HG03442 (cell line): ENCODE results near the gene CD40.
A peak's percentile ranks its signal among the peaks of the same experiment; 100 is the strongest.
"Not testable (repeated sequence)": the region's sequence is repeated elsewhere in the genome, so short reads cannot be mapped to it uniquely, and the experiment has no call there.

Experiments
- ATAC-seq: cut with Tn5 transposase; IDR thresholded peaks from one replicate; pipeline ENCODE4 v1.9.1; 2021; ENCODE audit warnings: mild to moderate bottlenecking, moderate library complexity; ENCODE audit not compliant: unreplicated experiment

Gene CD40

DNA sequence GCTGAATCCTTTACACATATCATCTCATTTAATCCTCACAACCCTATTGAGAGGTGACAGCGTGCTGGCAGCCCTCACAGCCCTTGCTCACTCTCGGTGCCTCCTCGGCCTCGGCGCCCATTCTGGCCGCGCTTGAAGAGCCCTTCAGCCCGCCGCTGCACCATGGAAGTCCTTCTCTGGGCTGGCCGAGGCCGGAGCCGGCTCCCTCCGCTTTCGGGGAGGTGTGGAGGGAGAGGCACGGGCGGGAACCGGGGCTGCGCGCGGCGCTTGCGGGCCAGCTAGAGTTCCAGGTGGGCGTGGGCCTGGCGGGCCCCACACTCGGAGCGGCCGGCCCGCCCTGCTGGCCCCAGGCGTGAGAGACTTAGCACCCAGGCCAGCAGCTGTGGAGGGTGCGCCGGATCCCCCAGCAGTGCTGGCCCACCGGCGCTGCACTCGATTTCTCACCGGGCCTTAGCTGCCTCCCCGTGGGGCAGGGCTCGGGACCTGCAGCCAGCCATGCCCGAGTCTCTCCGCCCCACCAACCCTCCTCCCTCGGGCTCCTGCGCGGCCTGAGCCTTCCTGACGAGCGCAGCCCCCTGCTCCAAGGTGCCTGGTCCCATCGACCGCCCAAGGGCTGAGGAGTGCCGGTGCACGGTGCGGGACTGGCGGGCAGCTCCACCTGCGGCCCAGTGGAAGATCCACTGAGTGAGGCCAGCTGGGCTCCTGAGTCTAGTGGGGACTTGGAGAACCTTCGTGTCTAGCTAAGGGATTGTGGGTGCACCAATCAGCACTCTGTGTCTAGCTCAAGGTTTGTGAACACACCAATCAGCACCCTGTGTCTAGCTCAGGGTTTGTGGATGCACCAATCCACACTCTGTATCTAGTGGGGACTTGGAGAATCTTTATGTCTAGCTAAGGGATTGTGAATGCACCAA is 26.2 kb upstream of the CD40 start:
- not testable (repeated sequence) for ATAC-seq

DNA sequence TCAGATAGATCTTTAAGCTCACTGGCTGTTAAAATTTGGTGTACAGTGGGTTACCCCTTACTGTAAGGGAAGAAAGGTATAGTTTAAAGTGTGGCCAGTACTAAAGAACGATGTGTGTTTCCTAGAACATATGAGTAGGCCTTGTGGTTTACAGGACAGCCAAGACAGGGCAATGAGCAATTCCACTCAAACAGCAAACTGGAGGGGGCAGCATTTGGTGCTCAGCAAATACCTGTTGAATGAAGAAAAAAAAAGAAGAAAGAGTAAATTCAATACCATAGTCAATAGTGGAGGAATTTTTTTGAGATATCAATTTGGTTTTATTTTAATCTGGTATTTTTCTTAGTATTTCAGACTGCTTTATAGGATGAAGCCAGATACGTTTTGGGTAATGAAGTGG is 24.6 kb upstream of the CD40 start:
- no peak for ATAC-seq

DNA sequence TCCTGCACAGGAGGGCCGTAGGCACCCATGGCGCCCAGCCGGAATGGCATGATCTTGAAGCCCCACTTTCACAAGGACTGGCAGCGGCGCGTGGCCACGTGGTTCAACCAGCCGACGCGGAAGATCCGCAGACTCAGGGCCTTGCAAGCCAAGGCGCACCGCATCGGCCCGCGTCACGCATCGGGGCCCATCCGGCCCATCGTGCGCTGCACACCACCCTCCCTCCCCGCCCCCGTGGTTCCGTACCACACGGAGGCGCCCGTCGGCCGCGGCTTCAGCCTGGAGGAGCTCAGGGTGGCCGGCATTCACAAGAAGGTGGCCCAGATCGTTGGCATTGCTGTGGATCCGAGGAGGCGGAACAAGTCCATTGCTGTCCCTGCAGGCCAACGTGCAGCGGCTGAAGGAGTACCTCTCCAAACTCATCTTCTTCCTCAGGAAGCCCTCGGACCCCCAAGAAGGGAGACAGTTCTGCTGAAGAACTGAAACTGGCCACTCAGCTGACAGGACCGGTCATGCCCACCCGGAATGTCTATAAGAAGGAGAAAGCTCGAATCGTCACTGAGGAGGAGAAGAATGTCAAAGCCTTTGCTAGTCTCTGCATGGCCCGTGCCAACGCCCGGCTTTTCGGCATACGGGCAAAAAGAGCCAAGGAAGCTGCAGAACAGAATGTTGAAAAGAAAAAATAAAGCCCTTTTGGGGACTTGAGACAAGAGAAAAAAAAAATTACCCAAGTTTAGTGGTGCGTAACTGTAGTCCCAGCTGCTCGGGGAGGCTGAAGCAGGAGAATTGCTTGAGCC is 18.4 kb upstream of the CD40 start:
- no peak for ATAC-seq

DNA sequence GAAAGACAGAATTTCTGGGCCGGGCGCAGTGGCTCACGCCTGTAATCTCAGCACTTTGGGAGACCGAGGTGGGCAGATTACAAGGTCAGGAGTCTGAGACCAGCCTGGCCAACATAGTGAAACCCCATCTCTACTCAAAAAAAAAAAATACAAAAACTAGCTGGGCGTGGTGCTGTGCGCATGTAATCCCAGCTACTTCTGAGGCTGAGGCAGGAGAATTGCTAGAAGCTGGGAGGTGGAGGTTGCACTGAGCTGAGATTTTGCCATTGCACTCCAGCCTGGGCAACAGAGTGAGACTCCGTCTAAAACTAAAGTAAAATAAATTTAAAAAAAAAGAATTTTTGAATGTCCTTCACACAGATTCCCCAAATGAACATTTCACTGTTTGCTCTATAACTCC is 17.7 kb upstream of the CD40 start:
- ATAC-seq: not testable (repeated sequence)

DNA sequence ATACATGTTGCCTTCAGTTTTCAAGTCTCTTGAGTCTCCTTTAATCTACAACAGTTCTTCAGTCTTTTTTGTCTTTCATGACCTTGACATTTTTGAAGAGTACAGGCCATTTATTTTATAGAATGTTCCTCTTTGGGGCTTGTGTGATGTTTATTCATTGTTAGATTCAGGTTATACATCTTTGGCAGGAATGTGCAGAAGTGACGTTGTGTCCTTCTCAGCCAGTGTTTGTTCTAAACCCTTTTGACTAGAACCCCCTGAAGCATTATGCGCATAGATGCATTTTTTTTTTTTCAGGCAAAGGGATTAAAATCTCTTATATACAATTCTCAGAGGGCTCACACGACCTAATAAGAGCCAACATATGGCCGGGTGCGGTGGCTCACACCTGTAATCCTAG is 17.1 kb upstream of the CD40 start:
- no peak for ATAC-seq

DNA sequence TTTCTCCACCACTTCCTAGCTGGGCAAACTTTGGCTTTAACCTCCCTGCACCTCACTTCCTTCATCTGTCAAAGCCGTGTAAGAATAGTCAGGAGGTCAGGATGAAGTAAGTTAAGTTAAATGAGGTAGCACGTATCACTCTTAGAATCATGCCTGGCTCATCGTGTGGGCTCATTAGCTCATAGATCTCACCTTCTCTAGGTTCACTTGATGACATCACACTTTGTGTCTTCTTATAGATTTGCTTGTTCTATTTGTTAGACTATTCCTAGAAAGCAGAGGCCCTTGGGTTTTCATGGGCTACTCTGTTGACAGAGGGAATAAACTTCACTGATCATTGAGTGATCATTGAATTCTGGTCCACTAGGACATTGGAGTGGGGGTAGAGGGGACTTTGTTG is 16.2 kb upstream of the CD40 start:
- no peak for ATAC-seq

DNA sequence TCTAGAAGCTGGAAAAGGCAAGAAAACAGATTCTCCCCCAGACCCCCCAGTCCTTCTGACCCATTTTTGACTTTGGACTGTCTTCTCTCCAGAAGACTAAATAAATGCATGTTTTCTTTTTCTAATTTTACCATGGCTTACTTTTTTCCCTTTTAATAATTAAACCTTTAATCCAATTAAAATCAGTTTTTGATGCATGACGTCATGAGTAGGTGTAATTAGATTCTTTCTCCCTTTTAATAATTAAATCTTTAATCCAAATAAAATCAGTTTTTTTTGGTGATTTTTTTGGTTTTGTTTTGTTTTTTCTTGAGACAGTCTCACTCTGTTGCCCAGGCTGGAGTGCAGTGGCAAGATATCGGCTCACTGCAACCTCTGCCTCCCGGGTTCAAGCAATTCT is 15.2 kb upstream of the CD40 start:
- ATAC-seq: no peak

DNA sequence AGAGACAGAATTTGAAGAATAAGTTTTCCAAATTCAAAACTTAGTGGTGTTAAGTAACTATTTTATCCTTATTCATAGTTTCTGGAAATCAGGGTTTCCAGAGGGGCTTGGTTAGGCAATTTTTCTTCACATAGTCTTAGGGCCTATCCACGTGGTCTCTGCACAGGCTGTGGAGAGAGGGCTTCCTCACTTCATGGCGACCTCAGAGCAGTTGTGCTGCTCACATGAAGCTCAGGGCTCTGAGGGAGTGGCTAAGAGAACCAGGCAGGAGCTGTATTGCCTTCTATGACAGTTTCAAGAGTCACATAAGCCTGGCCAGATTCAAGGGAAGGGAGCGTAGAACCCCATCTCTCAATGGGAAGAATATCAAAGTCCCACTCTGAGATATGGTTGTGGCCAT is 13.9 kb upstream of the CD40 start:
- ATAC-seq: no peak

DNA sequence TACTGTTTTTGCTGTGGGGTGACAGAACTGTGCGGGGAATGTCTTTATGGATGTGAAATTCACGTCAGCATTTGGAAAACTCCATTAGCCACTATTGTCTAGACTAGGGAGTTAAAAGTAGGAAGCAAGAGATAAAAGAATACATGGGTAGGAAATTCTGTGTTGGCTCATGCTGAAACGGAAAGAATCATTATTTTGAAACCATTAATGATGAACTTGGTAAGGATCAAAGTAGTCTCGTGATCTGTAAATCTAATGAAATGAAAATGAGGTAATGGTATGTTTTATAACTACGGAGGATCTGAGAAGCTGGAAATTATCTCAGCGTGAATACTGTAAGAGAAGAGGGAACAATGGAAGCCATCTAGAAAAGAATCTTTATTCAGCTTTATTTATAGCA is 11.1 kb upstream of the CD40 start:
- no peak for ATAC-seq

DNA sequence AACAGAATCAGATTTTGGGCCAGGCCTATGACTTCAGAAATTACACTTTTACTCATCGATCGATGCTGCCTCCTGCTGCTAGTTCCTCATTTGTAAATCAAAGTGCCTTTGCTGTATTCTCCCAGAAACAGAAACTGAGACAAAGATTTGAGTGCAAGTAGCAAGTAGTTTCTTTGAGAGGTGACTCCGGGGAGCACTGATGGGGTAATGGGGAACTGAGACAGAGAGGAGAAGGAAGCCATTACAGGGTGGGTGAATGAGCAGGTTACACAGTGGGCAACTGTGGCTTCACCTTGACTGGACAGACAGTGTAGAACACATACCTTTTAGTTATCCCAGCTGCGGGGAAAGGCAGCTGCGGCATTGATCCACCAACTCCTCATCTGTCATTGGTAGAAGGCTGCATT is 9.7 kb upstream of the CD40 start:
- peak; percentile 76 for ATAC-seq

DNA sequence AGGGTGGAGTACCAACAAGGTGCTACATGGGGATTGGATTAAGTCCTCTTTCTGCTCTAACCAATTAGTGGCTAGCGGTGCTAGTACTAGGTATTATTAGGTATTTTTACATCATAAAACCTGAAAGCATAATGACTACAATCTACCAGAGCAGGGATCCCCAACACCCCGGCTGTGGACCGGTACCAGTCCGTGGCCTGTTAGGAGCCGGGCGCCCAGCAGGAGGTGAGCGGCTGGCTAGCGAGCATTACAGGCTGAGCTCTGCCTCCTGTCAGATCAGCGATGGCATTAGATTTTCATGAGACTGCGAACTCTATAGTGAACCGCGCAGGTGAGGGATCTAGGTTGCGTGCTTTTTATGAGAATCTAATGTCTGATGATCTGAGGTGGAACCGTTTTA is 9.1 kb upstream of the CD40 start:
- ATAC-seq: no peak

DNA sequence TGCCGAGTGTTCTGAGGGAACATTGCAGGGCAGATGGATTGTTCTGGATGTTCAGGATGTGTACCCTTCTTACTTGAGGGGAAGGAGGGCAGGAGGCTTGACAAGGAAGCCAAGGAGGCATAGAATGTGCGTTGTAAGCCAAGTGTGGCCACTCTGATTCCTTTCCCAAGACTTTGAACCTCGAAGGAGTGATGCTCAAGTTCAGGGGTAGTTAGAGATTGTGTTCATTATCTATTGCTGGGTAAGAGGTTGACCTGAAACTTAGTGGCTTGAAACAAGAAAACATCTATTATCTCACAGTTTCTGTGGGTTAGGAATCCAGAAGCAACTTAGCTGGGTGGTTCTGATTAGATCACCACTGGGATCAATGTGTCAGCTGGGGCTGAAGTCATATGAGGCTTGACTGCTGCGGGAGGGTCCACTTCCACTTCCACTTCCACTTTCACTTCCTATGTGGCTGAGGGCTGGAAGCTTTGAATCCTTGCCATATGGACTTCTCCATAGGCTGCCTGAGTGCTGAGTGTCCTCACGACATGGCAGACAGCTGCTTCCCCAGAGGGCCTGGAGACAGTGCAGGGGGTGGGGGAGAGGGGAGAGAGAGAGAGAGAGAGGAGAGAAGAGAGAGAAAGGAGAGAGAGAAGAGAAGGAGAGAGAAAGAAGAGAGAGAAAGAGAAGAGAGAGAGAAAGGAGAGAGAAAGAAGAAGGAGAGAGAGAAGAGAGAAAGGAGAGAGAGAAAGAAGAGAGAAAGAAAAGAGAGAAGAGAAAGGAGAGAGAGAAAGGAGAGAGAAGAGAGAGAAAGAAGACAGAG is 6.9 kb upstream of the CD40 start:
- ATAC-seq: peak; percentile 44

DNA sequence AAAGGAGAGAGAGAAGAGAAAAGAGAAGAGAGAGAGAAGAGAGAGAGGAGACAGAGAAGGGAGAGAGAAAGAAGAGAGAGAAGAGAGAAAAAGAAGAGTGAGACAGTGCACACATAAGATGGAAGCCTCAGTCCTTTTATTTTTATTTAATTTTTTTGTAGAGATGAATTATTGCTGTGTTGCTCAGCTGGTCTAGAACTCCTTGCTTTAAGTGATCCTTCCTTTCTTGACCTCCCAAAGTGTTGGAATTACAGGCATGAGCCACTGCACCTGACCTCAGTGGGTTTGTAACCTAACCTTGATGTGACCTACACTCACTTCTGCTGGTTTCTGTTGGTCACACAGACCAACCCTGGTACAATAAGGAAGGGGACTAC is 6.3 kb upstream of the CD40 start:
- no peak for ATAC-seq

DNA sequence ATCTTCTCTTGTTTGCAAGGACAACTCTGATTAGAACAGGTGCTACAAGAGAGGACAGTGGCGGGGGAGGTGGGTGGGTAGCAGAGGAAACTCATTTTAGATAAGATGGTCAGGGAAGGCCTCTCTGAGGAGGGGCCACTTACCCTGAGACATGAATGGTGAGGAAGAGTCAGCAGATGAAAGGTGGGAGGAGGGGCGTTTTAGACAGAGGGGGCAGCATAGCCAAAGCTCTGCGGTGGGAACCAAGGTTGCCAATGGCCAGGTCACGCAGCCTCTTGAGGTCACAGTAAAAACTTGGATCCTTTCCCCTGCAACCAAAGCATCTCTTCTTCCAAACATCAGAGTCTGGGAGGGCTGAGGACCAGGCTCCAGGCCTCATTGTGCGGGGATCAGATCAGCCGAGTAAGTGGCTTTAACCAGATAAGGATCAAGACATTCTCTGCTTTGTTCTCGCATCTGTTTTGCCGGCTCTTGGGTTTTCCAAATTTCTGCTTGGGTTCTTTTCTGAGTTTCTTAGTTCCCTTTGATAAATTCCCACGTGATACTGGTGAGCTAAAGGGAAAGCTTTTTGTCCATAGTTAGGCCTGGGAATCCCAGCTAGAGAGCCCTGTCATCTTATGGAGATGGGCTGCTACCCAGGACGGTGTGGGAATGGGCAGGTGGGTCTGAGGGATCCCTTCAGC is 5.5 kb upstream of the CD40 start:
- ATAC-seq: no peak

DNA sequence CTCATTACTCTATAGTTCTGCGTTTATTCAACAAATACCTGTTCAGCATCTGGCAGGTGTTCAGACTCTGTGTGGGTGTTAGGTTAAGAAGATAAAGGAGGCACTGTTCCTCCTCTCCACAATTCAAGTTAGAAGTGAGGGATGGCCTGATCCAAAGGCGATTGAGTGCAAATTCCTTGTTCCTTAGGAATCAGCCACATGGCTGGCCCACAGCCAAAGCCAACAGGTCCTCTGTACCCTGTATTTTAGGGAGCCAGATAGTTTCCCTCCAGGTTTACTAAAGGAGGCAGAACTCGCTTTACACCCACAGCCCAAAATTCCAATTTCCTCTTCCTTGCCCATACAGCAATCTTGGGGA is 5.0 kb upstream of the CD40 start:
- ATAC-seq: no peak

DNA sequence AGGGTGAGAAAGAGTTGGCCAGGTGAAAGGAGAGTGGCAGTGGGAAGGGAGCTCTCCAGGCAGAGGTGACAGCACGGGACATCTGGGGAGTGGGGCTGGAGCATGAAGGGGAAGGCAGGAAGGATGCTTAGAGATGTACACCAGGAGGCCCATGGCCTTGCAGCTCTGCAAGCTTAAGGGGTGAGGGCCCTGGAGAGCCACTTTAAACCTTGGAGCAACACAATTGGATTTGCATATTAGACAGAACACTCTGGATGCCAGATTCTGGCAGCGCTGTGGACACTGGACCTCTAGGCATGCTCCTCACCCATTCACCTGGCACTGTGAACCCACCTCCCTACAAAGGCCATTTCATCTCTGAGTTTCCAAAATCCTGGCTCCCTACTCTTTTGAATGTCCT is 3.7 kb upstream of the CD40 start:
- no peak for ATAC-seq

DNA sequence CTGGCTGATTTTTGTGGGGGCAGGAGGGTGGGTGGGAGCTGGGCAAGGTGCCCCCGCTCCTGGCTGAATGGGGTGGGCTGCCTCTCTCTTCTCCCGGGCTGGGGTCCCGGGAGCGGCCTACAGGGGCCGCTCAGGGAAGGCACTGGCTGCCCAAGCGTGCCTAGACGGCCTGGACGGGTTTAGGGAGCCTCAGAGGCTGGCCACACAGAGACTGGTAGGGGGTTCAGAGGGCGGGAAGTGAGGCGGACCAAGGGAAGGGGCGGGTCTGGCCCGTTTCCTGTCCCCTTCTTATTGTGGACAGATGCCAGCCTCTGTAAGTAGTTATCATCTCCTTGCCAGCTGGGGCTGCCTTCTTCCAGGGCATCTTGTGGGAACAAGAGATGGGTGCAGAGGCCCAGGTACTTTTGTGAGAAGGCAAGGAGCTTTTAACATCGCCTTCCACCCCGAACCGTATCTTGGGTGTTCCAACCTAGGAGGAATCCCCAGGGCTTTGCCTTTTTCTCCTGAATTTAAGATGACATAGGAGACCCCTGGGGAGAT is 437 bp downstream of the CD40 start:
- ATAC-seq: peak; percentile 30

DNA sequence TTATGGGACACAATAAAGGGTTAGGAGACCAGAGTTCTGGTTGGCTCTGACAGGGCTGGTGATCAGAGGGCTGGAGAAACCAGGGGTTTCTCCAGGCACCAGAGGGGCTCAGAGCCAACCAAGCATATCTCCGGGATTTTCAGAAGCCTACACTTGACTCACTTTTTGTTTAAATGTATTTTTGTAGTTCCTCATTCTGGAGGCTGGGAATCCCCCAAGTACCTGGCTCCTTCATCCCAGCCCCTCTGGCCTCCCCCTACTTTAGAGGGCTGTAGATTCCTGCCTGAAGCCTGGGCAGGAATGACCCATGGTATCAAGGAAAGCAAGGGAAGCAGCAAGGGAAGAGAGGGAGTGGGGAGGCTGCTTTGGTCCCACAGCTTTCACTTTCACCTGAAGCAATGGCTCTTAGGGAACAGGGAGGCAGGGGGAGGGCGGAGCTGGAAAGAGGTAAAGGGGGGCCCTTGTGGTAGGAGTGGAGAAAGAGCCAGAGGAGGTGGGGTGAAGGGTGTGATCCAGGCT is 973 bp downstream of the CD40 start:
- ATAC-seq: peak; percentile 24

DNA sequence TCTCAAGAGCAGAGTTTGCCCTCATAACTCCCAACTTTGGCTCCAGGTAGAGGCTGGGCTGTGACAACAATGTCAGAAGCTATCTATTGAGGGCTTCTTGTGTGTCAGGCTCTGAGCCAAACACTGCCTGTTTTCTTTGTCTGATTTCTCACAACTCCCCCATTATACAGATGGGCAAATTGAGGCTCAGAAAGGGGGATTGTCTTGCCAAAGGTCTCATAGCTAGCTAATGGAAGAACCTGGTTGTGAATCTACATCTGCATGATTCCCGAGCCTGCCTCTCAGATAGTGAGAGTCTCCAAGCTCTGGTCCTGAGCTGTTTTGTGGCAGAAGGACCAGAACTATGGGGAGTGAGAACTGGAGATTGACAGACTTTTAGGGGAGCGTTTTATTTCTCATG is 1.4 kb downstream of the CD40 start:
- ATAC-seq: no peak

DNA sequence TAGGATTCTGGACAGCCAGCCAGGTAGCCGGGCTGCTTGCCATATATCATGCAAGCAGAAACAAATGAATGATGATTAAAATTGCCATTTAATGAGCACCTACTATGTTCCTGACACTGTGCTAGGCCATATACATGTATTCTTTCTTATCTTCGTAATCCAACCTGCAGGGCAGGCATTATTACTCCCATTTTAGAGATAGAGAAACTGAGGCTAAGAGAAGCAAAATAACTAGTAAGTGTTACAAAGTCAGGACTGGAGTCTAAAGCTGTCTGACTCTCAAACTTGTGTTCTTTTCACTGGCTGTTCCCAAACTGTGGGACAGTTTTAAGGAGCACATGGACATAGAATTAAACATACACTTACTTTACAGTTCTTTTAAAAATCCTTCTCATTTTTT is 2.0 kb downstream of the CD40 start:
- ATAC-seq: no peak
